Erythroblast (primary cell): ENCODE results near the gene GCLM.

Source experiments
- GATA1 ChIP-seq: IDR thresholded peaks from 2 replicates; pipeline ENCODE4 v1.6.1; 2011; ENCODE audit warnings: low read depth, mild to moderate bottlenecking, control low read depth, low read length, moderate library complexity
- POLR2A ChIP-seq: IDR thresholded peaks from 2 replicates; pipeline ENCODE4 v1.6.1; 2011; ENCODE audit warnings: mild to moderate bottlenecking, low read length

- TF ChIP-seq POLR2A, result no peak
- TF ChIP-seq GATA1, result no peak
Measured at GRCh38 chr1:93910305-93910704, 1.1 kb upstream of the GCLM start.
